H1 (cell line): ENCODE data around the gene PPP1R3E. TPM values are rescaled to one million over a fixed set of nuclear protein-coding genes. Genes with fewer than 3 reads are reported as not detected.

Source experiments
- CEBPB ChIP-seq: IDR thresholded peaks from 2 replicates; pipeline ENCODE4 v1.6.1; 2012; ENCODE audit warnings: low read depth, low read length
- RAD21 ChIP-seq, 2 experiments: IDR thresholded peaks in 1 of 2; conservative IDR thresholded peaks in 1 of 2; 2 replicates each; pipeline ENCODE4 v1.6.1; 2011; ENCODE audit warnings: low read depth in 2 of 2, low read length in 2 of 2, improper control_type of control experiment in 1 of 2, inconsistent platforms in 1 of 2, mild to moderate bottlenecking in 1 of 2, moderate library complexity in 1 of 2
- RBBP5 ChIP-seq: IDR thresholded peaks from 2 replicates; pipeline ENCODE4 v1.7.1; 2012; ENCODE audit warnings: low read depth, mild to moderate bottlenecking, inconsistent platforms, low read length, moderate library complexity, borderline replicate concordance
- SUZ12 ChIP-seq: fragments of 200-600 bp; sonication (generic); IDR thresholded peaks from 2 replicates; pipeline ENCODE4 v1.6.1; 2012; ENCODE audit warnings: mild to moderate bottlenecking, inconsistent platforms, low read length, moderate library complexity, mixed read lengths
- TAF1 ChIP-seq: IDR thresholded peaks from 2 replicates; pipeline ENCODE4 v1.6.1; 2011; ENCODE audit warnings: mild to moderate bottlenecking, low read depth, low read length
- TBP ChIP-seq: IDR thresholded peaks from 2 replicates; pipeline ENCODE4 v1.6.1; 2011; ENCODE audit warnings: low read depth, low read length, improper control_type of control experiment
- polyA plus RNA-seq, 7 experiments: library from polyadenylated mRNA; depleted of rRNA in 3 of 7; stranded (reverse) in 5 of 7; unstranded in 2 of 7; fragments of >200 nt in 5 of 7; fragments of 200-250 nt in 2 of 7; gene quantifications; 1 replicate in 5 of 7; 2 replicates in 1 of 7; 4 replicates in 1 of 7; pipeline versions ENCODE4 v1.2.1 to v1.2.3, GENCODE V29; 2011 to 2013; ENCODE audit warnings: missing spikeins in 2 of 7, mixed read lengths in 2 of 7
- total RNA-seq: library from RNA; stranded (reverse); fragmentation: NEBNext Ultra II Directional; extraction: Animal tissue kit (Norgen Biotek cat#: 25700); gene quantifications from 2 replicates; pipeline ENCODE4 v1.2.1, GENCODE V29; 2021
- TF ChIP-seq, protein P1 (sequence below), 3 experiments: IDR thresholded peaks; 1 replicate in 2 of 3; 2 replicates in 1 of 3; pipeline versions ENCODE4 v1.5.1 to v1.6.1; 2011; ENCODE audit warnings: low read length in 3 of 3, mild to moderate bottlenecking in 3 of 3, inconsistent platforms in 2 of 3, low read depth in 1 of 3, moderate library complexity in 1 of 3; ENCODE audit not compliant: insufficient read depth in 1 of 3; ENCODE audit errors: control extremely low read depth in 1 of 3

Gene PPP1R3E
- total and polyA plus RNA-seq, 2 of the 8 experiments (the other 6 are each of a cell fraction or from before 2014, with no cell fraction given) = 4.4 to 4.7 TPM

- TF ChIP-seq, protein P1, sequence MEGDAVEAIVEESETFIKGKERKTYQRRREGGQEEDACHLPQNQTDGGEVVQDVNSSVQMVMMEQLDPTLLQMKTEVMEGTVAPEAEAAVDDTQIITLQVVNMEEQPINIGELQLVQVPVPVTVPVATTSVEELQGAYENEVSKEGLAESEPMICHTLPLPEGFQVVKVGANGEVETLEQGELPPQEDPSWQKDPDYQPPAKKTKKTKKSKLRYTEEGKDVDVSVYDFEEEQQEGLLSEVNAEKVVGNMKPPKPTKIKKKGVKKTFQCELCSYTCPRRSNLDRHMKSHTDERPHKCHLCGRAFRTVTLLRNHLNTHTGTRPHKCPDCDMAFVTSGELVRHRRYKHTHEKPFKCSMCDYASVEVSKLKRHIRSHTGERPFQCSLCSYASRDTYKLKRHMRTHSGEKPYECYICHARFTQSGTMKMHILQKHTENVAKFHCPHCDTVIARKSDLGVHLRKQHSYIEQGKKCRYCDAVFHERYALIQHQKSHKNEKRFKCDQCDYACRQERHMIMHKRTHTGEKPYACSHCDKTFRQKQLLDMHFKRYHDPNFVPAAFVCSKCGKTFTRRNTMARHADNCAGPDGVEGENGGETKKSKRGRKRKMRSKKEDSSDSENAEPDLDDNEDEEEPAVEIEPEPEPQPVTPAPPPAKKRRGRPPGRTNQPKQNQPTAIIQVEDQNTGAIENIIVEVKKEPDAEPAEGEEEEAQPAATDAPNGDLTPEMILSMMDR (IDR thresholded peaks at IDR 0.05; ENCODE audit: control extremely low read depth in 1 of 3, insufficient read depth in 1 of 3, low read depth in 1 of 3, low read length in 3 of 3) = no peak
- no peak for TF ChIP-seq SUZ12
- no peak for TF ChIP-seq RBBP5
- no peak for TF ChIP-seq RAD21 (IDR thresholded peaks at IDR 0.05 in 1 of 2, conservative IDR thresholded peaks at IDR 0.05 in 1 of 2; ENCODE audit: low read depth in 2 of 2, low read length in 2 of 2)
- no peak for TF ChIP-seq CEBPB
- no peak for TF ChIP-seq TAF1
- TF ChIP-seq TBP = no peak
Measured at GRCh38 chr14:23324993-23325392, 22.3 kb upstream of the PPP1R3E start (continued).
